ENCODE results near the gene CHPF.

Gene CHPF

GRCh38 chr2:219557320-219557719, 13.7 kb upstream of the CHPF start:
- Histone ChIP-seq H2AFZ (ENCODE audit: low read length, unreplicated experiment) (no peak overlapping the region), H3K79me2 (ENCODE audit: control insufficient read depth, insufficient read depth, low read length, unreplicated experiment) (no peaks in the 10 kb centered on the region), H3K4me1 (ENCODE audit: control insufficient read depth, insufficient read depth, low read length, unreplicated experiment) (no peaks in the 10 kb centered on the region), H3K4me3 (ENCODE audit: low read depth, low read length) (no peak overlapping the region), H3K27me3 (ENCODE audit: insufficient read depth, low read length) (peaks cover 3% of the 10 kb centered on the region; the same call in 1 of the 2 replicates), H3K27ac (ENCODE audit: low read depth, low read length) (no peak overlapping the region), H3K36me3 (ENCODE audit: insufficient read depth, low read length) (no peaks in the 10 kb centered on the region)

DNA sequence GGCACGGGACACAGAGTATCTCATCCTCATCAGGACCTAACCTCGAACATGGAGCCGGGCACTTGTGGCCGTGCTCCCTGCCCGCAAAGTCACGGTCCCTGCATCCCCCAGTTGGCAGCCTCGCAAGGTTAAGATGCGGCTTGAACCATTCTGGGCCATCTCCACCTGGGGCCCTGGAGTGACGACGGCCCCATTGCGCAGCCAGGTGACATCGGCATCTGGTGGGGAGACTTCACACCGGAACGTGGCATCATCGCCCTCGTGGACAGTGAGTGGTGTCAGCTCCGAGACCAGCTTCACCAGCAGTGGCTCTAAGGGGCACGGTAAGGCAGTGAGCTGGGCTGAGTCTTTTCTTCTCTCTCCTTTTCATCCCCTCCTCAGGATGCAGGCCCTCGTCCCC, 12.8 kb upstream of the CHPF start:
- Histone ChIP-seq H3K27me3 (ENCODE audit: insufficient read depth, low read length) (peaks cover 3% of the 10 kb centered on the region; the same call in 1 of the 2 replicates), H3K36me3 (ENCODE audit: insufficient read depth, low read length) (no peaks in the 10 kb centered on the region), H2AFZ (ENCODE audit: low read length, unreplicated experiment) (no peak overlapping the region), H3K27ac (ENCODE audit: low read depth, low read length) (no peak overlapping the region), H3K79me2 (ENCODE audit: control insufficient read depth, insufficient read depth, low read length, unreplicated experiment) (no peaks in the 10 kb centered on the region), H3K4me1 (ENCODE audit: control insufficient read depth, insufficient read depth, low read length, unreplicated experiment) (peaks cover 6% of the 10 kb centered on the region), H3K4me3 (ENCODE audit: low read depth, low read length) (no peak overlapping the region)

GRCh38 chr2:219555956-219556355, 12.3 kb upstream of the CHPF start:
- Histone ChIP-seq H3K27ac (ENCODE audit: low read depth, low read length) (no peak overlapping the region), H3K36me3 (ENCODE audit: insufficient read depth, low read length) (no peaks in the 10 kb centered on the region), H3K79me2 (ENCODE audit: control insufficient read depth, insufficient read depth, low read length, unreplicated experiment) (no peaks in the 10 kb centered on the region), H3K4me1 (ENCODE audit: control insufficient read depth, insufficient read depth, low read length, unreplicated experiment) (peaks cover 6% of the 10 kb centered on the region), H3K27me3 (ENCODE audit: insufficient read depth, low read length) (peaks cover 3% of the 10 kb centered on the region; the same call in 1 of the 2 replicates), H3K4me3 (ENCODE audit: low read depth, low read length) (no peak overlapping the region), H2AFZ (ENCODE audit: low read length, unreplicated experiment) (no peak overlapping the region)

DNA sequence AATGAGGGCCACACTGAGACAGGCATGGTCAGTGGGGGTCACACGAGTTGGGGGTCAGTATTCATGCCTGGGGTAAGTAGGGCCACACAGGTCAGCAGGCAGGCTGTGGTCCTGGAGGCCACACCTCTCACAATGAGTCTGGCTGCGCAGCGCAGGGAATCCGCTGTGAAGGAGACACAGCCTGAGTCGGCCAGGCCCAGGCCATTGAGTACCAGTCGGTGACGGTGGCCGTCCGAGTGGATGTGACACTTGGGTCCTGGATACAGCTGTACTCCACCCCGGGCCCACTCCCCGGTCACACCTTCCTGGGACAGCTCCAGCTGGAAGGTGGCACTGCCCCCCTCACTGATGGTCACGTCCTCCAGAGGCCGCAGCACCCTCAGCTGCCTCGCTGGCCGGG, 10.7 kb upstream of the CHPF start:
- H3K27me3 ChIP-seq (ENCODE audit: insufficient read depth, low read length), result peaks cover 3% of the 10 kb centered on the region; the same call in 1 of the 2 replicates
- H3K4me3 ChIP-seq (ENCODE audit: low read depth, low read length), result no peak overlapping the region
- no peaks in the 10 kb centered on the region for H3K36me3 ChIP-seq (ENCODE audit: insufficient read depth, low read length)
- H3K79me2 ChIP-seq (ENCODE audit: control insufficient read depth, insufficient read depth, low read length, unreplicated experiment), result no peaks in the 10 kb centered on the region
- H3K4me1 ChIP-seq (ENCODE audit: control insufficient read depth, insufficient read depth, low read length, unreplicated experiment), result peaks cover 6% of the 10 kb centered on the region
- no peak overlapping the region for H2AFZ ChIP-seq (ENCODE audit: low read length, unreplicated experiment)
- H3K27ac ChIP-seq (ENCODE audit: low read depth, low read length), result no peak overlapping the region

- no peaks in the 10 kb centered on the region for H3K36me3 ChIP-seq (ENCODE audit: insufficient read depth, low read length)
- no peaks in the 10 kb centered on the region for H3K79me2 ChIP-seq (ENCODE audit: control insufficient read depth, insufficient read depth, low read length, unreplicated experiment)
- H3K27me3 ChIP-seq (ENCODE audit: insufficient read depth, low read length), result peaks cover 3% of the 10 kb centered on the region; the same call in 1 of the 2 replicates
- H3K4me1 ChIP-seq (ENCODE audit: control insufficient read depth, insufficient read depth, low read length, unreplicated experiment), result peaks cover 6% of the 10 kb centered on the region
- peak overlapping the region; percentile 79 for H3K4me3 ChIP-seq (ENCODE audit: low read depth, low read length)
- H3K27ac ChIP-seq (ENCODE audit: low read depth, low read length), result no peak overlapping the region
- no peak overlapping the region for H2AFZ ChIP-seq (ENCODE audit: low read length, unreplicated experiment)
Measured at GRCh38 chr2:219553463-219553963, 9.9 kb upstream of the CHPF start.

DNA sequence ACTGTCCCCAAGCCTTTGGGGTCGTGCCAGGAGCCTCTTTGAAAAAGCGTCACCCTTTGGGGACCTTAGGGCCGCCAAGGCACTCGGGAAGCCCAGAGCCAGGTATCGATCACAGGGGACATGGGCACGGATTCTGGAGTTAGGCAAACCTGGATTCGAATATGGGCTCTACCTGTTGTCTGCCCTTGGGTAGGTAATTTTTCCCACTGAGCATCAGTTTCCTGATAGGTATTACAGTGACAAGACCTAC, 9.5 kb upstream of the CHPF start:
- no peak overlapping the region for H2AFZ ChIP-seq (ENCODE audit: low read length, unreplicated experiment)
- H3K27me3 ChIP-seq (ENCODE audit: insufficient read depth, low read length), result peaks cover 3% of the 10 kb centered on the region; the same call in 1 of the 2 replicates
- no peak overlapping the region for H3K27ac ChIP-seq (ENCODE audit: low read depth, low read length)
- no peaks in the 10 kb centered on the region for H3K79me2 ChIP-seq (ENCODE audit: control insufficient read depth, insufficient read depth, low read length, unreplicated experiment)
- H3K4me1 ChIP-seq (ENCODE audit: control insufficient read depth, insufficient read depth, low read length, unreplicated experiment), result peaks cover 6% of the 10 kb centered on the region
- no peaks in the 10 kb centered on the region for H3K36me3 ChIP-seq (ENCODE audit: insufficient read depth, low read length)
- H3K4me3 ChIP-seq (ENCODE audit: low read depth, low read length), result peak overlapping the region; percentile 79

GRCh38 chr2:219552382-219553167, 9.0 kb upstream of the CHPF start:
- no peak overlapping the region for H3K27ac ChIP-seq (ENCODE audit: low read depth, low read length)
- H3K79me2 ChIP-seq (ENCODE audit: control insufficient read depth, insufficient read depth, low read length, unreplicated experiment), result no peaks in the 10 kb centered on the region
- H3K36me3 ChIP-seq (ENCODE audit: insufficient read depth, low read length), result no peaks in the 10 kb centered on the region
- peak overlapping the region; percentile 79 for H3K4me3 ChIP-seq (ENCODE audit: low read depth, low read length)
- H3K4me1 ChIP-seq (ENCODE audit: control insufficient read depth, insufficient read depth, low read length, unreplicated experiment), result peaks cover 6% of the 10 kb centered on the region
- H2AFZ ChIP-seq (ENCODE audit: low read length, unreplicated experiment), result peak overlapping the region; percentile 85
- H3K27me3 ChIP-seq (ENCODE audit: insufficient read depth, low read length), result peaks cover 3% of the 10 kb centered on the region; the same call in 1 of the 2 replicates

DNA sequence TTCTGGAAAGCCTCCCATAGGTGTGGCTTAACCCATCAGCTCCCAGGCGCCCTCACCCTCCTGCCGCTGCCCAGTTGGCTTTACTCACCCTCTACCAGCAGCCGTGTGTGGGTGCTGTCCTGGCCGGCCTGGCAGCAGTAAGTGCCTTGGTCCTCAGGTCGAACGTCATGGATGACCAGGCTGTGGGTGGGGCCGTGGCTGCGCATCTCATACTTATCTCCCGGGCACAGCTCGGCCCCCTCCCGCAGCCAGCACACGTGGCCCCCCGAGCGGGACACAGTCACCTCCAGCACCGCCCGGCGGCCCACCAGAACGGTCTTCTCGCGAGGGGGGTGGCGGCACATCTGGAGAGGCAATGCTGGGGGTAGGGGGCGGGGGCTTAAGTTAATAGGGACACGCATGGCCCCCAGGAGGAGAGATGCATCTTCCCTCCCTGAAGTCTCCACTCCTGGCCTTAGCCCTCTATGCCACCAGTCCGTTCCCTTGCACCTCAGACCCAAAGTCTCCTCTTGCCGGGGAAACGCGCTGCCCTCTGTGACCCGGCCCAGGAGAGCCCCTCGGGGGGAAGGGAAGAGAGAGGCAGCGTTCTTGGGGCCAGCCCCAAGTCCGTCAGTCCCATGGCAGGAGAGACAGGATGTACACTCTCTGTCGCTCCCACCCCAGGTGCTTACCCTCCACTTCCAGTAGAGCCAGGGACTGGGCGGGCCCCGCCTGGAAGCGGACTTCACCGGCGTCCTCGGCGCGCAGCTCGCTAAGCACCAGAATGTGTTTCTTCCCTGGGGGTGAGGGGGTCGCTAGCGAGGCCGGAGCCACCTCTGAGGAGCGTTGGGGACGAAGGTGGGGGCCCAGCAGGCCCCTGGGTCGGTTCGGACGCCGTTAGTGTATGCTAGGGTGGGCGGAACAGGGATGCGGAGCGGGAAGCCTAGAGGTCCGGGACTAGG, 8.1 kb upstream of the CHPF start:
- Histone ChIP-seq H3K36me3 (ENCODE audit: insufficient read depth, low read length) (no peaks in the 10 kb centered on the region), H2AFZ (ENCODE audit: low read length, unreplicated experiment) (peak overlapping the region; percentile 85), H3K4me3 (ENCODE audit: low read depth, low read length) (peak overlapping the region; percentile 79), H3K27me3 (ENCODE audit: insufficient read depth, low read length) (peaks cover 3% of the 10 kb centered on the region; the same call in 1 of the 2 replicates), H3K79me2 (ENCODE audit: control insufficient read depth, insufficient read depth, low read length, unreplicated experiment) (no peaks in the 10 kb centered on the region), H3K4me1 (ENCODE audit: control insufficient read depth, insufficient read depth, low read length, unreplicated experiment) (peaks cover 6% of the 10 kb centered on the region), H3K27ac (ENCODE audit: low read depth, low read length) (no peak overlapping the region)

GRCh38 chr2:219549619-219550018, 6.0 kb upstream of the CHPF start:
- peaks cover 3% of the 10 kb centered on the region; the same call in 1 of the 2 replicates for H3K27me3 ChIP-seq (ENCODE audit: insufficient read depth, low read length)
- no peak overlapping the region for H3K27ac ChIP-seq (ENCODE audit: low read depth, low read length)
- H3K4me3 ChIP-seq (ENCODE audit: low read depth, low read length), result no peak overlapping the region
- H2AFZ ChIP-seq (ENCODE audit: low read length, unreplicated experiment), result no peak overlapping the region
- no peaks in the 10 kb centered on the region for H3K36me3 ChIP-seq (ENCODE audit: insufficient read depth, low read length)
- peaks cover 6% of the 10 kb centered on the region for H3K4me1 ChIP-seq (ENCODE audit: control insufficient read depth, insufficient read depth, low read length, unreplicated experiment)
- no peaks in the 10 kb centered on the region for H3K79me2 ChIP-seq (ENCODE audit: control insufficient read depth, insufficient read depth, low read length, unreplicated experiment)

DNA sequence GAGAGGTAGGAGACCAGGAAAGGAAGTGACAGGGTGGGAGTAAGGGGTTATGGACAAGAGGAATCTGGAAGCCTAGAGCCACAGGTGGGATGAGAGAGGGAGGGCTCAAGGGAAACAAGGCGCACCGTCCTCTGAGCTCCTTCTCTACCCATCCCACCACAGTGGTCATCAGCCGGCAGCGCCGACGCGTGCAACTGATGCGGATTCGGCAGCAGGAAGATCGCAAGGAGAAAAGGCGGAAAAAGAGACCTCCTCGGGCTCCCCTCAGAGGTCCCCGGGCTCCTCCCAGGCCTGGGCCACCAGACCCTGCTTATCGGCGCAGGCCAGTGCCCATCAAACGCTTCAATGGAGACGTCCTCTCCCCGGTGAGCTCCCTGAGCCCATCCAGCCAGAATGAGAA, 5.4 kb upstream of the CHPF start:
- Histone ChIP-seq H3K79me2 (ENCODE audit: control insufficient read depth, insufficient read depth, low read length, unreplicated experiment) (no peaks in the 10 kb centered on the region), H3K27me3 (ENCODE audit: insufficient read depth, low read length) (peaks cover 3% of the 10 kb centered on the region; the same call in 1 of the 2 replicates), H3K27ac (ENCODE audit: low read depth, low read length) (no peak overlapping the region), H3K4me3 (ENCODE audit: low read depth, low read length) (no peak overlapping the region), H3K4me1 (ENCODE audit: control insufficient read depth, insufficient read depth, low read length, unreplicated experiment) (peaks cover 6% of the 10 kb centered on the region), H2AFZ (ENCODE audit: low read length, unreplicated experiment) (no peak overlapping the region), H3K36me3 (ENCODE audit: insufficient read depth, low read length) (no peaks in the 10 kb centered on the region)
